HepG2 (cell line): ENCODE results near the gene WDR59. TPM values are rescaled to one million over a fixed set of nuclear protein-coding genes. Genes with fewer than 3 reads are reported as not detected.

ENCODE experiments used
- BORCS8-MEF2B ChIP-seq: sonication (generic); formaldehyde crosslinking; IDR thresholded peaks from 2 replicates; pipeline ENCODE4 v1.8.0; 2022; ENCODE audit warnings: mild to moderate bottlenecking, missing genetic modification reagents
- DBP ChIP-seq: sonication (generic); formaldehyde crosslinking; IDR thresholded peaks from 2 replicates; pipeline ENCODE4 v1.4.0; 2020; ENCODE audit warnings: missing genetic modification reagents; ENCODE audit errors: not compliant biosample characterization
- GATA4 ChIP-seq: sonication (generic); IDR thresholded peaks from 2 replicates; pipeline ENCODE4 v1.6.1; 2016; ENCODE audit warnings: antibody characterized with exemption, low read depth, borderline replicate concordance
- HOXA3 ChIP-seq: sonication (generic); formaldehyde crosslinking; IDR thresholded peaks from 2 replicates; pipeline ENCODE4 v1.5.0; 2020; ENCODE audit warnings: missing genetic modification reagents
- KDM2A ChIP-seq: sonication (generic); formaldehyde crosslinking; IDR thresholded peaks from 2 replicates; pipeline ENCODE4 v1.4.0; 2020; ENCODE audit warnings: low read depth, missing genetic modification reagents, borderline replicate concordance
- NFRKB ChIP-seq: fragments of 450-650 bp; IDR thresholded peaks from 2 replicates; pipeline ENCODE4 v1.6.1; 2017
- NR0B2 ChIP-seq: sonication (generic); formaldehyde crosslinking; IDR thresholded peaks from 2 replicates; pipeline ENCODE4 v1.4.0; 2020; ENCODE audit warnings: mild to moderate bottlenecking, missing genetic modification reagents
- PHF21A ChIP-seq: sonication (generic); formaldehyde crosslinking; IDR thresholded peaks from 2 replicates; pipeline ENCODE4 v1.5.0; 2020; ENCODE audit warnings: mild to moderate bottlenecking, missing genetic modification reagents
- RARA ChIP-seq: IDR thresholded peaks from 2 replicates; pipeline ENCODE4 v1.6.1; 2016; ENCODE audit warnings: missing genetic modification reagents, missing compliant biosample characterization
- RBM39 ChIP-seq: fragments of 200-400 bp; formaldehyde crosslinking; IDR thresholded peaks from one replicate; pipeline ENCODE4 v1.6.1; 2018; ENCODE audit warnings: antibody characterized with exemption, mild to moderate bottlenecking, low read depth, low read length; ENCODE audit not compliant: poor library complexity, severe bottlenecking
- STAG1 ChIP-seq: sonication (generic); formaldehyde crosslinking; IDR thresholded peaks from 2 replicates; pipeline ENCODE4 v1.4.0; 2020; ENCODE audit warnings: missing genetic modification reagents
- TARDBP ChIP-seq: sonication (generic); formaldehyde crosslinking; IDR thresholded peaks from 2 replicates; pipeline ENCODE4 v1.8.0; 2022; ENCODE audit warnings: mild to moderate bottlenecking, missing genetic modification reagents
- TBL1XR1 ChIP-seq: fragments of 150-350 bp; IDR thresholded peaks from 2 replicates; pipeline ENCODE4 v1.6.1; 2014; ENCODE audit warnings: borderline replicate concordance, low read length; ENCODE audit not compliant: partially characterized antibody
- ZNF256 ChIP-seq: sonication (generic); formaldehyde crosslinking; conservative IDR thresholded peaks from 2 replicates; pipeline ENCODE4 v1.4.0; 2020; ENCODE audit warnings: missing genetic modification reagents
- ZNF441 ChIP-seq: sonication (generic); formaldehyde crosslinking; IDR thresholded peaks from 2 replicates; pipeline ENCODE4 v1.7.0; 2021; ENCODE audit warnings: missing genetic modification reagents, borderline replicate concordance
- ZNF761 ChIP-seq: sonication (generic); formaldehyde crosslinking; conservative IDR thresholded peaks from 2 replicates; pipeline ENCODE4 v1.4.0; 2020; ENCODE audit warnings: mild to moderate bottlenecking, missing genetic modification reagents
- ZSCAN5A ChIP-seq: sonication (generic); formaldehyde crosslinking; IDR thresholded peaks from 2 replicates; pipeline ENCODE4 v1.8.0; 2022; ENCODE audit warnings: mild to moderate bottlenecking, missing genetic modification reagents, borderline replicate concordance
- polyA plus RNA-seq, 8 experiments: library from polyadenylated mRNA; depleted of rRNA in 3 of 8; stranded (reverse) in 7 of 8; unstranded in 1 of 8; fragments of >200 nt; fragmentation: Illumina TruSeq in 4 of 8; extraction: Trizol in 4 of 8; gene quantifications; 2 replicates each; pipeline versions ENCODE4 v1.2.1 to v1.2.3, GENCODE V29; 2011 to 2016; ENCODE audit warnings: low read depth in 4 of 8, missing spikeins in 1 of 8, mixed read lengths in 1 of 8; ENCODE audit not compliant: insufficient read depth in 1 of 8
- total RNA-seq, 5 experiments: library from RNA; depleted of rRNA; stranded (reverse); fragments of >200 nt; fragmentation: Illumina TruSeq; extraction: Trizol; gene quantifications; 2 replicates each; pipeline ENCODE4 v1.2.3, GENCODE V29; 2016; ENCODE audit warnings: low read depth in 1 of 5
- TF ChIP-seq, protein P1 (sequence below): IDR thresholded peaks from 2 replicates; pipeline ENCODE4 v1.6.1; 2016; ENCODE audit warnings: low read depth, missing genetic modification reagents, missing compliant biosample characterization
- TF ChIP-seq, protein P2 (sequence below), 2 experiments: fragments of 450-650 bp in 1 of 2; sonication (generic) in 1 of 2; formaldehyde crosslinking; IDR thresholded peaks; 2 replicates each; pipeline versions ENCODE4 v1.5.0 to v1.8.0; 2020 to 2022; ENCODE audit warnings: mild to moderate bottlenecking in 1 of 2, missing genetic modification reagents in 1 of 2
- TF ChIP-seq, protein P3 (sequence below): sonication (generic); formaldehyde crosslinking; IDR thresholded peaks from 2 replicates; pipeline ENCODE4 v1.4.0; 2020; ENCODE audit warnings: missing genetic modification reagents, mild to moderate bottlenecking, borderline replicate concordance

The WDR59 gene
- total and polyA plus RNA-seq, 2 of the 13 experiments (the other 11 are each of a cell fraction or from before 2014, with no cell fraction given) = 65.2 to 306 TPM

GRCh38 chr16:74997042-74997491 lies 12.1 kb upstream of the WDR59 start (continued):
- TF ChIP-seq ZSCAN5A = no peak
- TF ChIP-seq HOXA3 = peak; percentile 47; the same call in 1 of the 2 replicates
- TF ChIP-seq NFRKB = no peak
- TF ChIP-seq ZNF441 (CRISPR knock-in tag) = no peak
- TF ChIP-seq NR0B2 = no peak
- no peak for TF ChIP-seq RBM39
- no peak for TF ChIP-seq KDM2A (CRISPR knock-in tag)
- 0 out of 2 replicates have a peak, but pooled peaks have one; percentile 32 for TF ChIP-seq PHF21A
- 0 out of 2 replicates have a peak, but pooled peaks have one; percentile 47 for TF ChIP-seq TARDBP (CRISPR knock-in tag)
- no peak for TF ChIP-seq ZNF761
- TF ChIP-seq STAG1 (CRISPR knock-in tag) = peak; percentile 11; the same call in 1 of the 2 replicates
- no peak for TF ChIP-seq TBL1XR1
- TF ChIP-seq RARA (CRISPR knock-in tag) = peak; percentile 65; the same call in 1 of the 2 replicates
- no peak for TF ChIP-seq GATA4
- TF ChIP-seq DBP = no peak
- TF ChIP-seq, protein P1, sequence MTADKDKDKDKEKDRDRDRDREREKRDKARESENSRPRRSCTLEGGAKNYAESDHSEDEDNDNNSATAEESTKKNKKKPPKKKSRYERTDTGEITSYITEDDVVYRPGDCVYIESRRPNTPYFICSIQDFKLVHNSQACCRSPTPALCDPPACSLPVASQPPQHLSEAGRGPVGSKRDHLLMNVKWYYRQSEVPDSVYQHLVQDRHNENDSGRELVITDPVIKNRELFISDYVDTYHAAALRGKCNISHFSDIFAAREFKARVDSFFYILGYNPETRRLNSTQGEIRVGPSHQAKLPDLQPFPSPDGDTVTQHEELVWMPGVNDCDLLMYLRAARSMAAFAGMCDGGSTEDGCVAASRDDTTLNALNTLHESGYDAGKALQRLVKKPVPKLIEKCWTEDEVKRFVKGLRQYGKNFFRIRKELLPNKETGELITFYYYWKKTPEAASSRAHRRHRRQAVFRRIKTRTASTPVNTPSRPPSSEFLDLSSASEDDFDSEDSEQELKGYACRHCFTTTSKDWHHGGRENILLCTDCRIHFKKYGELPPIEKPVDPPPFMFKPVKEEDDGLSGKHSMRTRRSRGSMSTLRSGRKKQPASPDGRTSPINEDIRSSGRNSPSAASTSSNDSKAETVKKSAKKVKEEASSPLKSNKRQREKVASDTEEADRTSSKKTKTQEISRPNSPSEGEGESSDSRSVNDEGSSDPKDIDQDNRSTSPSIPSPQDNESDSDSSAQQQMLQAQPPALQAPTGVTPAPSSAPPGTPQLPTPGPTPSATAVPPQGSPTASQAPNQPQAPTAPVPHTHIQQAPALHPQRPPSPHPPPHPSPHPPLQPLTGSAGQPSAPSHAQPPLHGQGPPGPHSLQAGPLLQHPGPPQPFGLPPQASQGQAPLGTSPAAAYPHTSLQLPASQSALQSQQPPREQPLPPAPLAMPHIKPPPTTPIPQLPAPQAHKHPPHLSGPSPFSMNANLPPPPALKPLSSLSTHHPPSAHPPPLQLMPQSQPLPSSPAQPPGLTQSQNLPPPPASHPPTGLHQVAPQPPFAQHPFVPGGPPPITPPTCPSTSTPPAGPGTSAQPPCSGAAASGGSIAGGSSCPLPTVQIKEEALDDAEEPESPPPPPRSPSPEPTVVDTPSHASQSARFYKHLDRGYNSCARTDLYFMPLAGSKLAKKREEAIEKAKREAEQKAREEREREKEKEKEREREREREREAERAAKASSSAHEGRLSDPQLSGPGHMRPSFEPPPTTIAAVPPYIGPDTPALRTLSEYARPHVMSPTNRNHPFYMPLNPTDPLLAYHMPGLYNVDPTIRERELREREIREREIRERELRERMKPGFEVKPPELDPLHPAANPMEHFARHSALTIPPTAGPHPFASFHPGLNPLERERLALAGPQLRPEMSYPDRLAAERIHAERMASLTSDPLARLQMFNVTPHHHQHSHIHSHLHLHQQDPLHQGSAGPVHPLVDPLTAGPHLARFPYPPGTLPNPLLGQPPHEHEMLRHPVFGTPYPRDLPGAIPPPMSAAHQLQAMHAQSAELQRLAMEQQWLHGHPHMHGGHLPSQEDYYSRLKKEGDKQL (CRISPR knock-in tag) = no peak
- TF ChIP-seq, protein P2, sequence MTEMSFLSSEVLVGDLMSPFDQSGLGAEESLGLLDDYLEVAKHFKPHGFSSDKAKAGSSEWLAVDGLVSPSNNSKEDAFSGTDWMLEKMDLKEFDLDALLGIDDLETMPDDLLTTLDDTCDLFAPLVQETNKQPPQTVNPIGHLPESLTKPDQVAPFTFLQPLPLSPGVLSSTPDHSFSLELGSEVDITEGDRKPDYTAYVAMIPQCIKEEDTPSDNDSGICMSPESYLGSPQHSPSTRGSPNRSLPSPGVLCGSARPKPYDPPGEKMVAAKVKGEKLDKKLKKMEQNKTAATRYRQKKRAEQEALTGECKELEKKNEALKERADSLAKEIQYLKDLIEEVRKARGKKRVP (CRISPR knock-in tag; IDR thresholded peaks at IDR 0.05) = peak in 1 of 2 experiments; percentile 96; a peak in 2 of 4 replicates
- TF ChIP-seq BORCS8-MEF2B (CRISPR knock-in tag) = no peak
- TF ChIP-seq ZNF256 (CRISPR knock-in tag) = no peak
- TF ChIP-seq, protein P3, sequence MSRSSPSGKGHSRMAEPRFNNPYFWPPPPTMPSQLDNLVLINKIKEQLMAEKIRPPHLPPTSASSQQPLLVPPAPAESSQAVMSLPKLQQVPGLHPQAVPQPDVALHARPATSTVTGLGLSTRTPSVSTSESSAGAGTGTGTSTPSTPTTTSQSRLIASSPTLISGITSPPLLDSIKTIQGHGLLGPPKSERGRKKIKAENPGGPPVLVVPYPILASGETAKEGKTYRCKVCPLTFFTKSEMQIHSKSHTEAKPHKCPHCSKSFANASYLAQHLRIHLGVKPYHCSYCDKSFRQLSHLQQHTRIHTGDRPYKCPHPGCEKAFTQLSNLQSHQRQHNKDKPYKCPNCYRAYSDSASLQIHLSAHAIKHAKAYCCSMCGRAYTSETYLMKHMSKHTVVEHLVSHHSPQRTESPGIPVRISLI (CRISPR knock-in tag) = no peak
